B cell (primary cell): ENCODE measurements around the gene FBRS. TPM values are rescaled to one million over a fixed set of nuclear protein-coding genes. Genes with fewer than 3 reads are reported as not detected.

Experiments used
- ATAC-seq: fragments of 200-7000 bp; cut with Tn5 transposase; one replicate; pipeline ENCODE4 v1.10.0; 2021; ENCODE audit warnings: low read depth, mild to moderate bottlenecking, moderate number of reproducible peaks, moderate library complexity
- CTCF ChIA-PET: fragments of 350-600 bp; sonication (Branson Sonifier 250); formaldehyde crosslinking; loops from one replicate; lab custom pipeline; 2021; ENCODE audit warnings: antibody characterized with exemption, inconsistent platforms; lab: Charles Lee
- POLR2A ChIA-PET: fragments of 350-600 bp; sonication (Branson Sonifier 250); formaldehyde crosslinking; loops from one replicate; lab custom pipeline; 2021; ENCODE audit warnings: antibody characterized with exemption; lab: Charles Lee
- DNase-seq: peaks from one replicate; pipeline ENCODE4 v3.0.0; 2013
- H2AFZ ChIP-seq: 2 replicates; pipeline ENCODE4 v1.6.1; 2012; ENCODE audit warnings: mild to moderate bottlenecking, low read depth, low read length; ENCODE audit not compliant: insufficient read depth, poor library complexity, severe bottlenecking
- H3K27ac ChIP-seq, 2 donors: 1 replicate in 1 of 2; 2 replicates in 1 of 2; pipeline ENCODE4 v1.5.1; 2012 to 2013; ENCODE audit warnings: low read length in 2 of 2, mild to moderate bottlenecking in 2 of 2, moderate library complexity in 1 of 2
- H3K27me3 ChIP-seq, 4 experiments: fragments of 200-600 bp in 1 of 4; sonication (generic) in 1 of 4; replicated peaks in 1 of 4; 1 replicate in 2 of 4; 2 replicates in 2 of 4; pipeline versions ENCODE4 v1.6.1 to v1.7.0; 2013 to 2016; ENCODE audit warnings: low read length in 3 of 4, mild to moderate bottlenecking in 2 of 4, mixed read lengths in 1 of 4, moderate library complexity in 1 of 4; ENCODE audit not compliant: insufficient read depth in 4 of 4, control insufficient read depth in 3 of 4; ENCODE audit errors: control extremely low read depth in 1 of 4
- H3K36me3 ChIP-seq, 2 experiments: replicated peaks in 1 of 2; 1 replicate in 1 of 2; 2 replicates in 1 of 2; pipeline versions ENCODE4 v1.6.1 to v1.7.1; 2013; ENCODE audit warnings: low read length in 1 of 2; ENCODE audit not compliant: insufficient read depth in 2 of 2, control insufficient read depth in 1 of 2; ENCODE audit errors: control extremely low read depth in 1 of 2, extremely low read depth in 1 of 2
- H3K4me1 ChIP-seq, 2 donors: fragments of 200-600 bp in 1 of 2; sonication (generic) in 1 of 2; 1 replicate in 1 of 2; 2 replicates in 1 of 2; pipeline versions ENCODE4 v1.5.1 to v1.6.1; 2013 to 2017; ENCODE audit warnings: low read length in 2 of 2; ENCODE audit not compliant: control insufficient read depth in 2 of 2, insufficient read depth in 2 of 2
- H3K4me2 ChIP-seq: replicated peaks from 2 replicates; pipeline ENCODE3; 2012; ENCODE audit warnings: mild to moderate bottlenecking, low read depth, low read length; ENCODE audit not compliant: poor library complexity, severe bottlenecking
- H3K4me3 ChIP-seq, 5 experiments: fragments of 200-600 bp in 1 of 5; sonication (generic) in 1 of 5; 1 replicate in 3 of 5; 2 replicates in 2 of 5; pipeline versions ENCODE4 v1.5.1 to v1.7.0; 2011 to 2016; ENCODE audit warnings: low read length in 4 of 5, mild to moderate bottlenecking in 4 of 5, low read depth in 2 of 5, control low read depth in 1 of 5, moderate library complexity in 1 of 5; ENCODE audit not compliant: insufficient read depth in 1 of 5; ENCODE audit errors: control extremely low read depth in 1 of 5, extremely low read depth in 1 of 5
- H3K79me2 ChIP-seq: fragments of 200-600 bp; sonication (generic); one replicate; pipeline ENCODE4 v1.6.0; 2016; ENCODE audit warnings: low read length; ENCODE audit not compliant: control insufficient read depth, insufficient read depth
- H3K9ac ChIP-seq: fragments of 200-600 bp; sonication (generic); 2 replicates; pipeline ENCODE4 v1.6.1; 2017; ENCODE audit warnings: mild to moderate bottlenecking, low read length, moderate library complexity
- H3K9me3 ChIP-seq, 3 donors: one replicate each; pipeline versions ENCODE4 v1.6.1 to v1.7.1; 2013; ENCODE audit warnings: low read length in 2 of 3; ENCODE audit not compliant: control insufficient read depth in 2 of 3, insufficient read depth in 1 of 3; ENCODE audit errors: control extremely low read depth in 1 of 3
- H4K20me1 ChIP-seq: 2 replicates; pipeline ENCODE4 v1.6.0; 2012; ENCODE audit warnings: mild to moderate bottlenecking, low read length; ENCODE audit not compliant: insufficient read depth, control insufficient read depth, poor library complexity, severe bottlenecking
- H3K27ac Mint-ChIP-seq: one replicate; pipeline ENCODE4 v1.8.0; 2021; ENCODE audit warnings: mixed read lengths
- H3K27me3 Mint-ChIP-seq: one replicate; pipeline ENCODE4 v1.8.0; 2021; ENCODE audit warnings: mixed read lengths
- H3K4me1 Mint-ChIP-seq: one replicate; pipeline ENCODE4 v1.8.0; 2021; ENCODE audit warnings: mixed read lengths
- H3K4me3 Mint-ChIP-seq: one replicate; pipeline ENCODE4 v1.8.0; 2021; ENCODE audit warnings: mixed read lengths
- H3K9me3 Mint-ChIP-seq: one replicate; pipeline ENCODE4 v1.8.0; 2022; ENCODE audit warnings: mixed read lengths; ENCODE audit not compliant: insufficient read depth
- CTCF ChIP-seq: fragments of 200-600 bp; IDR thresholded peaks from one replicate; pipeline ENCODE4 v1.8.0; 2022; ENCODE audit warnings: antibody characterized with exemption, mild to moderate bottlenecking
- EZH2 ChIP-seq: IDR thresholded peaks from 2 replicates; pipeline ENCODE4 v1.6.1; 2012; ENCODE audit warnings: borderline replicate concordance, low read depth, mild to moderate bottlenecking, moderate library complexity, low read length; ENCODE audit not compliant: insufficient read depth, poor library complexity, severe bottlenecking
- WGBS: methylation state at CpG from one replicate; pipeline ENCODE4 v1.1.5; 2013; ENCODE audit warnings: missing lambda C conversion rate; ENCODE audit not compliant: insufficient coverage; 5-methylcytosine and 5-hydroxymethylcytosine counted together
- intact Hi-C: fragments of 100-400 bp; cut with micrococcal nuclease; formaldehyde crosslinking; loops from one replicate; pipeline ENCODE4 v1.10.0; 2022
- polyA plus RNA-seq: library from polyadenylated mRNA; depleted of rRNA; stranded (reverse); fragments of >200 nt; gene quantifications from 2 replicates; pipeline ENCODE4 v1.2.3, GENCODE V29; 2012
- total RNA-seq, 2 donors: library from RNA; stranded (reverse); fragments of 120-200 nt in 1 of 2; gene quantifications; 1 replicate in 1 of 2; 2 replicates in 1 of 2; pipeline versions ENCODE4 v1.2.3 to v1.2.4, GENCODE V29; 2013 to 2022

FBRS gene
- total and polyA plus RNA-seq, 2 donors (not counting 1 experiment from before 2014, with no cell fraction given), result 68.3 to 194 TPM

GRCh38 chr16:30647274-30647571 lies 11.0 kb upstream of the FBRS start:
- POLR2A ChIA-PET, result no interaction called here
- WGBS, result no CpG with 5 or more reads among the region's 1 CpG

More at GRCh38 chr16:30647274-30647571, 11.0 kb upstream of the FBRS start:
- no peak for TF ChIP-seq CTCF
- no peak for TF ChIP-seq EZH2
- Histone ChIP-seq H3K4me2 (no peak overlapping the region), H4K20me1 (no peaks in the 10 kb centered on the region), H3K4me1 (peaks cover 9 to 19% of the 10 kb centered on the region in 2 donors), H3K27ac (no peak overlapping the region), H3K4me3 (no peak overlapping the region), H3K9ac (no peak overlapping the region), H3K79me2 (no peaks in the 10 kb centered on the region), H2AFZ (no peak overlapping the region), H3K9me3 (peaks cover 0 to 8% (median 0%) of the 10 kb centered on the region in 3 donors), H3K36me3 (peaks cover 0 to 2% of the 10 kb centered on the region in 2 experiments), H3K27me3 (no peaks in the 10 kb centered on the region)
- no peaks in the 10 kb centered on the region for H3K9me3 Mint-ChIP-seq
- ATAC-seq (no peak), DNase-seq (no peak)
- intact Hi-C loops, result no loop called here
- H3K4me3 Mint-ChIP-seq, result no peak overlapping the region
- no peaks in the 10 kb centered on the region for H3K27me3 Mint-ChIP-seq
- CTCF ChIA-PET, result no interaction called here
- H3K4me1 Mint-ChIP-seq, result peaks cover 15% of the 10 kb centered on the region
- no peak overlapping the region for H3K27ac Mint-ChIP-seq
